Measurements from ENCODE around the gene IFITM2.

DNA sequence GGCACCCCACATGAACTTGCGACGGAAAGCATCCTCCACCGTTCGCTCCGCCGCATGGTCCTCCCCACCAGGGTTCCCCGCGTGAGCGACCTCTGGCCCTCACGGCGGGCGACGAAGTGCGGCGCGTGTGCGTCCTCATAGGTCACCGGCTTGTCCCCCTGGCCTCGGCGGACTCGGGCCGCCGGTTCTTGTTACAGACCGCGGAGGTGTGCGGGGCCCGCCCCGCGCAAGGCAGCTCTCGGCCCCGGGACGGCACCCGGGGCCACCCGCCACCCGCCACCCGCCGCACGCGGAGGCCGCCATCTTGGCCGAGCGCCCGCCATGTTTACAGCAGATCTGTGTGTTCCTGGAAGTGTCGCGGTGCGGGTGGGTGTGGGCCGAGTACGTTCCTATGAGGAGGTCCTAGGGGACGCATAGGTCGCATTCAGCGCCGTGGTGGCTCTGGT lies 3.5 kb upstream of the IFITM2 start:
- TF ChIP-seq CTCF (IDR thresholded peaks at IDR 0.05) (no peak), POLR2AphosphoS5 (IDR thresholded peaks at IDR 0.05) (no peak)
